ENCODE data around the gene NFATC1.
A peak's percentile ranks its signal among the peaks of the same experiment; 100 is the strongest.

The NFATC1 gene

DNA sequence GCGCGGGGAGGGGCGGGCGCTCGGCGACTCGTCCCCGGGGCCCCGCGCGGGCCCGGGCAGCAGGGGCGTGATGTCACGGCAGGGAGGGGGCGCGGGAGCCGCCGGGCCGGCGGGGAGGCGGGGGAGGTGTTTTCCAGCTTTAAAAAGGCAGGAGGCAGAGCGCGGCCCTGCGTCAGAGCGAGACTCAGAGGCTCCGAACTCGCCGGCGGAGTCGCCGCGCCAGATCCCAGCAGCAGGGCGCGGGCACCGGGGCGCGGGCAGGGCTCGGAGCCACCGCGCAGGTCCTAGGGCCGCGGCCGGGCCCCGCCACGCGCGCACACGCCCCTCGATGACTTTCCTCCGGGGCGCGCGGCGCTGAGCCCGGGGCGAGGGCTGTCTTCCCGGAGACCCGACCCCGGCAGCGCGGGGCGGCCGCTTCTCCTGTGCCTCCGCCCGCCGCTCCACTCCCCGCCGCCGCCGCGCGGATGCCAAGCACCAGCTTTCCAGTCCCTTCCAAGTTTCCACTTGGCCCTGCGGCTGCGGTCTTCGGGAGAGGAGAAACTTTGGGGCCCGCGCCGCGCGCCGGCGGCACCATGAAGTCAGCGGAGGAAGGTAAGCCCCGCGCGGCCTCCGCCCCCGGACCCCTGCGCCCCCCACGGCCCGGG lies at the start of gene NFATC1:
Gene NFATC1 (plus strand): TSS at position 170 of the 644 bp plus-strand sequence. CDS start 295 bp downstream, at position 465.
- peak; percentile 21 for DNase-seq

DNA sequence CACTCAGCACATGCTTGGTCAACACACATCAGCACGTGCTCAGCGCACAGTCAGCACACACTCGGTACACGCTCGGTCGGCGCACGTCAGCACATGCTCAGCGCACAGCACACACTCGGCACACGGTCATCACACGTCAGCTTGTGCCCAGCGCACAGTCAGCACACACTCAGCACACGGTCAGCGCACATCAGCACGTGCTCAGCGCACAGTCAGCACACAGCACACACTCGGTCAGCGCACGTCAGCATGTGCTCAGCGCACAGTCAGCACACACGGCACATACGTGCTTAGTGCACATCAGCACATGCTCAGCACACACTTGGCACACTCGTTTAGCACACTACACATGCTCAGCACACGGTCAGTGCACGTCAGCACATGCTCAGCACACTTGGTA lies 49.7 kb upstream of the NFATC1 start:
- no peak for DNase-seq

DNA sequence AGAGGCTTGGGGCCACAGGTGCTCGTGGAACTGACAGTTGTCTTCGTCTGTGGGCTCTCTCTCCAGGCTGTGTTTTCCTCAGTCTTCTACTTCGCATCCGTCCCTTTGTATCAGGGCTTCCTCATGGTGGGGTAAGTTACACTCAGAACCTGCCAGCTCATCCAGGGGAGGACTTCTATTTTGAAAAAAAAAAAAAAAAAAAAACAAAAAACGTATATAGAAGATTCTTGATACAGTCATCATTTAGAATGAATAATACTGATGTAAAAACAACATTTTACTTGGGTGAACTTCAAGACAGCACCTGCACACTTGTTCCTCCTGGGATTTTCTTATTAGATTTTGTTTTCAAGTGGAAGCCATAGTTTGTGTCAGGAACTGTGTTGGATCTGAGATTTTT lies 47.7 kb upstream of the NFATC1 start:
- no peak for DNase-seq

DNA sequence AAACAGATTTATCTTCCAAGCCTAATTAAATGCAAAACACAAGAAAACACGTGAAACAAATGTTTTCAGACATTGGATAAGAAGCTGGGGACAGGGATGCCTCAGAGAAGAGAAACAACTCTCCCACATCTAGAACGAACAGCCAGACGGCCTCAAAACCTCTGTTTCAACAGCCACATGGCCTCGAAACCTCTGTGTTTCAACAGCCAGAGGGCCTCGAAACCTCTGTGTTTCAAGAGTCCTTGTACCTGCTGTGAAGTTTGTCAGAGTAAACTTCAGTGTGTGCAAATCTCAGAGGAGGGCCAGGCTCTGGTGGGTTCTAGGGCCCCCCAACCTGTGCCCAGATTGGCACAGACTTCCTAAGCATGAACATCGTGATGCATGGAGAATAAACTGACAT lies 43.3 kb upstream of the NFATC1 start:
- DNase-seq, result no peak

DNA sequence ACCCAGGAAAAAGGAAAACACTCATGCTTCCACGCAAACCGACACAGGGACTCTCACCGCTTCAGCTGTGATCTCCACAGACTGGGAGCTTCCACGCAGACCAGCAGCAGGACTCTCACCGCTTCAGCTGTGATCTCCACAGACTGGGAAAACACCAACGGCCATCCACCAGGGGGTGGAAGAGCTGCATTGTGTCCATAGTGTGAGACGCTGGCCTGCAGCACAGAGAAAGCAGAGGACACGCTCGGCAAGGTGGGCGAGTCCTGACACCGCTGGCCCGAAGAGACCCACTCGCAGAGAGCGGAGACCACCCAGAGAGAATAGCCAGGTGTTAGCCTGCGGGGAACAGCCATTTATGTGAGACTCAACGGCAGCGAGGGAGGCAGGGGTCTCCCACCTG lies 42.5 kb upstream of the NFATC1 start:
- DNase-seq, result no peak

DNA sequence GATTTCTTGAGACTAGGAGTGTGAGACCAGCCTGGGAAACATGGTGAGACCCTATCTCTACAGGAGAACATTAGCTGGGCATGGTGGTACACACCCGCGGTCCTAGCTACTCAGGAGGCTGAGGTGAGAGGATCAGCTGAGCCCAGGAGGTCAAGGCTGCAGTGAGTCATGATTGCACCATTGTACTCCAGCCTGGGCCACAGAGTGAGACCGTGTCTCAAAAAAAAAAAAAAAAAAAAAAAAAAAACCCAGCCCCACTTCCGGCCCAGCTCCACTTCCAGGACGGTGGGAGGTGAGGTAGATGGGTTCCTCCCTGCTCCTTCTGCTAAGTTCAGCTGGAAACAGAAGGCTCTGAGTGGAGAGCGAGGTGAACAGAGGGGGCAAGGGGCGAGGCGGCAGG lies 41.4 kb upstream of the NFATC1 start:
- DNase-seq, result no peak

DNA sequence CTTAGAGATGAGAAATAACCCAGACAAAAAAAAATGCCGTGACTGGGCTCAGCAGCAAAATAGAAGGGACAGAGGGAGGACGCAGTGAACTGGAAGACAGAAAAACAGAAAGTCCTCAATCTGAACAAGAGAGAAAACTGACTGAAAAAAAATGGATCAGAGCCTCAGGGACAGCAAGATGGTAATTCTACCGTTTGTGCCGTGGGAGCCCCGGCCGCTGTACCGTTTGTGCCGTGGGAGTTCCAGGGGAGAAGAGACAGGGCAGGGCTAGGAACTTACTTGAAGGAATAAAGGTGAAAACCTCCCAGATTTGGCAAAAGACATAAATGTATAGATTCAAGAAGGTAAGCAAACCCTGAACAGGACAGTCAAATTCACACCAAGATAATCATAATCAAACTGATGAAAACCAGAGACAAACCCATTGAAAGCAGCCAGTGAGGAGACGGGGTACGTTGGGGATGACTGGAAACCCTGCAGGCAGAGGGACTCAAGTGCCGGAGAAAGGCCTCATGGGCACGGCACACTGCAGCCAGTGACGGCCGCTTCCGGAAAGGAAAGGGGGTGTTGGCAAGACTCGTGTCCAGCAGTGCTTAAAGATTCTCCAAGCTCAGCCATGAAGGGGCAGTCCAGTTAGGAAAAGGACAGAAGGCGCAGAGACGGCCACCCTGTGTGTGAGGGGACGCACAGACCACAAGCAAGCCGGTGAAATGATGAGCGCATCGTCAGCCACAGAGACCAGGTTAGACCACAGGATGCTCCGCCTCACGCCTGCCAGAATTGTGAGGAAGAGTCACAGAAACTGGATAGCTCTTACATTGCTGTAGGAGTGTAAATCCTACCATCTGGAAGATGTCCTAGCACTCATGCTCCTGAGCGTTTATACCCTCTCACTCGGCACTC lies 40.0 kb upstream of the NFATC1 start:
- DNase-seq, result no peak

DNA sequence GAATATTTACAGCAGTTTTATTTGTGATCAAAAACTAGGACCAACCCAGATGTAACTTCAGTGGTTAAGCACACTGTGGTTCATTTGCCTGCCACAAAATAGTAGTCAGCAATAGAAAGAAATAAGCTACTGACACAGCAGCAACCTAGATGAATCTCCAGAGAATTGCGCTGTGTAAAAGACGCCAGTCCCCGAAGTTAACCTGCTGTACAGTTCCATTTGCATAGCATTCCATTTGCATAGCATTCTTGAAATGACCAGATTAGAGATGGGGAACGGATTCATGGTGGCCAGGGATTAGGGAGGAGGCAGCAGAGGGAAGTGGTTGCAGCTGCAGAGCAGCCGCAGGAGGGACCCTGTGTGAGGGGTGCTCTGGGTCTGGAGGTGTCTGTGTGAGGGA lies 39.3 kb upstream of the NFATC1 start:
- DNase-seq, result no peak

DNA sequence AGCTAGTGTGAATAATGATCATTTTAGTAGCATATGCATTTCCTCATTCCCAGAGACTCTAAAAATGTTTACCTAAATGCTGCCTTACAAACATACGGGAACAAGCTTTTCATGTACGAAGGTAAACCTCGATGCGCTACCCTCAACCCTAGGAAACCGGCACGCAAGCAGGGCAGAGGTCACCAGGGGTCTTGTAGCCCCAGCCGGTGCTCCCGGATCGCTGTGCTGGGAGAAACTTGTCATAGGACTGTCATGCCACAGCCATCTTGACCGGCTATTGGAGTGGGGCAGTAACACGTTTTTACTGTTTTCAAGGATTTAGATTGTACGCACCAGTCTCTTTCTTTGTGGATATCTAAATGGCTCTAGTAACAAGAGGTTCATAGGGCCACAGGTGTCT lies 34.8 kb upstream of the NFATC1 start:
- no peak for DNase-seq

DNA sequence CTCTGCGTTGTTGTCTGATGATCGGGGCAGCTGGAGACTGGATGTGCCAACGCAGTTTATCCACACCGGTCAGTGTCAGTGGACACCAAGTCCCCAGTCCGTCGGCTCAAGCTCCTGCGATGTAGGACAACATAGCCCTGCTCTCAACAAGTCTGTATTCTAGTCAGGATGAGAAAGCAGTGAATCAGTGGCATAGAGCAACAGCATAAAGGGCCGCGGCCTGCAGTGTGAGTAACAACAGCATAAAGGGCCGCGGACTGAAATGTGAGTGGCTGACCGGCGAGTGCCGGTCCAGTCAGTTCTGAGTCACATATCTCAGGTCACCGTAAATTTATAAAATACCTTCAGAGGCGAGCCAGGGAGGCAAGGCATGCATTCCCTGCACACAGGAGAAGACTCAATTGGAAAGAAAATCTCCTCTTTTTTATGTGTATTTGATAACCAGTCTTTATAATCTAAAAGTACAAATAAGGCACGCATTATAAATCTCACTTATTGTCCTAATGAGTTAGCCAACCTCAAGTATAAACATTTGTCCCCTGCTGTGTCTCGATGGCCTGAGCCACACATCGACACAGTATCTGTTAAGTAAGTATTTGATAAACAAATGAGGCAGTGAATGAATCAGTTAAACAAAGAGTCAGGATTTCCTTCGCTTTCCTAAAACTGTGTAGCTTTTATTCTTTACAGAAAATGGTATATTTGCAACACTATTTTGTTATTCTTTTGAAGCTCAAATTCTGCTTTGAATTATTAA lies 33.8 kb upstream of the NFATC1 start:
- no peak for DNase-seq

DNA sequence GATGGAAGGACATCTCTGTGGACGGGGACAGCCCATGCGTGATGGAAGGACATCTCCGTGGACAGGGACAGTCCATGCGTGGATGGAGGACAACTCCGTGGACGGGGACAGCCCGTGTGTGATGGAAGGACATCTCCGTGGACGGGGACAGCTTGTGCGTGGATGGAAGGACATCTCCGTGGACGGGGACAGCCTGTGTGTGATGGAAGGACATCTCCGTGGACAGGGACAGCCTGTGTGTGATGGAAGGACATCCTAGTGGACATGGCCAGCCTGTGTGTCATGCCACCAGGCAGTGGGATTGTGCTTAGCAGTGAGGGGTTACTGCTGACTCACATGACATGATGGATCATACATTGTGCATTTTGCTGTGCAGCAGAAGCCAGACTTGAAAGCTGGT lies 30.0 kb upstream of the NFATC1 start:
- DNase-seq, result no peak

DNA sequence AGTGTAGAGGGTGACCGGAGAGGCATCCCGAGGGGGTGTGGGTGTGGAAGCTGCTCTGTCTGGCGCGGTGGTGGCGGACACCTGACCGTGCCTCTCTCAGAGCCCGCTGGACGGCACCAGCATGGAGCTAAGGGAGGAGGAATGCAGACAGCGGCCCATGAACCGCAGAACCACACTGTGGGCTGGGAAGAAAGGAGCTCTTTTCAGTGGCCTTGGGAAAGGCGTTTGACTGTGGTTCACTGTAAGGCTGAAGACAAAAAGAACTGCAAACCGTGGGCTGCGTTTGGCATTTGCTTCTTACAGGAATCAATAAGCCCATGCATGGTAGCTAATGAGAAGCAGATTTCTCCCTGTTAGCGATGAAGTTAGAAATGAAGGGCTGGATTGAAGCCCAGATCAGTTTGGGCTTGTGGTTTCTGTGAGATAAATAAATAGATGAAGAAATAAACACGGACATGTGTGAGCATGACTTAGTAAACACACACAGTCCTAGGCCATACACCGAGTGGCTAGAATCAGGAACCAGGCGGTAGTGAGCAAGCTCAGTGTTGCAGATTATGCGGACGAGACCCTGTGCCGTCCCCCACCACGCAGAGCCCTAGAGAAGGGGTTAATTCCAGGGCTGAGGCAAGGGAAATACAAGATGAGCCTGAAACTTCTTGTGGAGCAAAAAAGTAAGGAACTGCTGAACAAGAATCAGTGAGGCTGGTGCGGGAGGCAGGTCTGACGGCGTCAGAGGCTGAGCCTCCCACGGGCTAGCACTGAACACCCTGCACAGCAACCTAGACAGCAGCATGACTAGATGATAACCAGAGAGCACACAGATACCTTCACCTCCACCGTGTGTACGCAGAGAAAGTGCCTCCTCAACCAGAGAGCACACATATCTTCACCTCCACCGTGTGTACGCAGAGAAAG lies 29.3 kb upstream of the NFATC1 start:
- DNase-seq, result no peak

DNA sequence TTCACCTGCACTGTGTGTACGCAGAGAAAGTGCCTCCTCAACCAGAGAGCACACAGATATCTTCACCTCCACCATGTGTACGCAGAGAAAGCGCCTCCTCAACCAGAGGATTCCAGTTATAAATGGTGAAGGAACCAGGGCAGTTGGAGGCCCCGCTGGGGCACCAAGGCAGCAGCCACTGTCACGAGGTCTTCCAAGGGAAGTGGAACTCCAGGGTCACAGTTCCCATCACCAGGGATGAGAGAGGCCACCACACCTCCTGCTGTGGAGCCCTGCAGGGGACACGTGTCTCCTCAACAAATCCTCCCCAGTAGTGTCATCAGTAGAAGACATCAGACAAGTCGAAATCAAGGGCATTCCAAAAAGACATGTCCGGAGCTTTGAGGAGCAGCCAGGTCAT lies 28.2 kb upstream of the NFATC1 start:
- DNase-seq, result no peak

DNA sequence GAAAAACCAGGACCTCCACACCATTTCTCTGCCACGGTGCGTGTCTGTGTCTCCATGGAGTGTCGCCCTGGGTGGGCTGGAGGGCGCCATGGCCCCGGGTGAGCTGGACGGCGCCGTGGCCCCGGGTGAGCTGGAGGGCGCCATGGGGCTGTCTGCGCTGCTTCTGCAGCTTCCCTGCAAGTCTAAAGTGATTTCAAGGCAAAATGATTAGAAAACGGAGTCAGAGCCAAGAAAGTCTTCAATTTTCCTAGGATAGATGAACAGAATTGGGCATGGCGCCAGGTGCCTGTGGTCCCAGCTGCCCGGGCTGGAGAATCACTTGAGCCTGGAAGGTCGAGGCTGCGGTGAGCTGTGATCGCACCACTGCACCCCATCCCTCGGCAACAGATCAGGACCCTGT lies 27.7 kb upstream of the NFATC1 start:
- no peak for DNase-seq

DNA sequence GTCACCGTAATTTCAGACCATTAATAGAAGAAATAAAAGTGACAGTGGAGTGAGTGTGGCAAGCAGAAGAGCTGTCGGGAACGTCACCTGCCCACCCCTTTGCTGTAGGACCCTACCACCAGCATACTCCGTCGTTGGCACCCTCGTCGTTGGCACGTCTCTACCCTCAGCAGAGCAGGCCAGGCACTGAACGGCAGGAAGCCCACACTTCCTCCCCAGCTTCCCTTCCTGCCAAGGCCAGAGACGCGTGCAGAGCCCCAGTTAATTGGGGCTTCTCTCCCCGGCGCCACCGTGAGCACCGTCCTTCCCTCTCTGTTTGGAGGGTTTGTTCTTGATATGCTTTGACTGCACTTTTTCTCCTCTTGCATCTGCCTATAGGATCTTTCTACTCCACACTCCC lies 27.0 kb upstream of the NFATC1 start:
- peak; percentile 32 for DNase-seq

DNA sequence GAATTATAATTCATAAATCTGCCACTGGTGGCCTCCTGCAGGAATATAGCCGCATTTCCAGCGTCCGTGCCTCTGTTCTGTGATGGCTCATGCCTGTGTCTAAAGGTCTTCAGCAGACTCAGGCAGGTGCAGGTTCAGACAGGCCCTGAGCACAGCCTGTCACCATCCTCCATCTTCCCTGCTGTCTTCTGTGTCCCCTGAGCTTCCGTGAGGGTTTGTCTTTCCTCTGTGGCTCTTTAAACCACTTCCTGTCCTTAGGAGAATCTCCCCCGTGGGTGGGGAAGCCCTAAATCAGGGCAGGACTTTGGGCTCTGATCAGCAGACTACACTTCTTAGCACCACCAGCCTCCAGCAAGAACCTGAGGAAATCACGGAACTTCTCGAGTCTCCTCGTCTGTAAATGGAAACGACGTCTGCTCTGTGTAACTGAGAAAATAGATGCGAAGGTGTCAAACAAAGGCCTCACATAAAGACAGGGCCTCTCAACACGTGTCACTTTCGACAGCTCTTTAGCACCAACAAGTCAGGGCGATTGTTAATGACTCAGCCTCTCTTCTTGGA lies 24.1 kb upstream of the NFATC1 start:
- no peak for DNase-seq

DNA sequence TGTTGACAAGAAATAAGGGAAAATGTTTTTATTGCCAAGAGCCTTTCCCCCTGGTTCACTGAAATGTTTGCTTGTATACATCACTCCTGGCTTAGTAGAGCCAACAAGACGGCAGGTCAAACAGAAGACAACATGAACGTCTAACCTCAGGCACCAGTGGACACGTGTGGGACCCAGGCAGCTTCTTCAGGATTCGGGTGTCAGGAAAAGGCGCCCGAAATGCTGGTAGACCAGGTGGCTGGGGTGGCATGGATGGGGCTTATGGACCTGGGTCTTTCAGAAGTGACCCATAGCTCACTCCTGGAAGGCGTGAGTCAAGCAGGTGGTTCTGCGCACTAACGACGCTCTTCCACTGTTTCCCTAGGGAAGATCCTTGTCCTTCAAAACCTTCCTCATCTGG lies 23.3 kb upstream of the NFATC1 start:
- DNase-seq, result no peak

DNA sequence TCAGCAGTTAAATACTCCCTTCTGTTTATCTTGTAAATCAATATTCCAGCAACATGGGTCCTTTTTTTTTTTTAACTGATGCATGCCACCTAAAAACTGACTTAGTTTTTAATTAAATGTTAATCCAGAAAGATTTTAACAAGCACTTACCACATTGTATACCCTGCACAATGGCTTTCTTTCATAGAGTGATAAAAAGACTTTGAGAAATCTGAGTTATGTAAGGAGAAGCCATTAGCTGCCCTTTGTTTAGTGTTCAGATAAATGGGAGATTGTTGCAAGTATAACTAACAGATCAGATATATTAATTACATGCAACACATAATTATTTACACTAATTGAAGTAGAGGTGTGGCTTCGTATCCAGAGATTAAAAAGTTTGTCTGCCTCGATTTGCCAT lies 22.7 kb upstream of the NFATC1 start:
- DNase-seq, result no peak

DNA sequence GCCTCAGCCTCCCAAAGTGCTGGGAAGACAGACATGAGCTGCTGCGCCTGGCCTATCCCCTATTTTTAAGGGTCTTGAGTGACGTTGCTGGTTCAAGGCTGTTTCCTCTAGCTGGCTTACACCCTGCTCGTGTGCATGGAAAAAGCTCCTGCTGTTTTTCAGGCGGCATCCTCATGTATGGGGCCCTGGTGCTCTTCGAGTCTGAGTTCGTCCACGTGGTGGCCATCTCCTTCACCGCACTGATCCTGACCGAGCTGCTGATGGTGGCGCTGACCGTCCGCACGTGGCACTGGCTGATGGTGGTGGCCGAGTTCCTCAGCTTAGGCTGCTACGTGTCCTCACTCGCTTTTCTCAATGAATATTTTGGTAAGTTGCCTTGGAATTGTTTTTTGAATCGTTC lies 22.0 kb upstream of the NFATC1 start:
- no peak for DNase-seq

DNA sequence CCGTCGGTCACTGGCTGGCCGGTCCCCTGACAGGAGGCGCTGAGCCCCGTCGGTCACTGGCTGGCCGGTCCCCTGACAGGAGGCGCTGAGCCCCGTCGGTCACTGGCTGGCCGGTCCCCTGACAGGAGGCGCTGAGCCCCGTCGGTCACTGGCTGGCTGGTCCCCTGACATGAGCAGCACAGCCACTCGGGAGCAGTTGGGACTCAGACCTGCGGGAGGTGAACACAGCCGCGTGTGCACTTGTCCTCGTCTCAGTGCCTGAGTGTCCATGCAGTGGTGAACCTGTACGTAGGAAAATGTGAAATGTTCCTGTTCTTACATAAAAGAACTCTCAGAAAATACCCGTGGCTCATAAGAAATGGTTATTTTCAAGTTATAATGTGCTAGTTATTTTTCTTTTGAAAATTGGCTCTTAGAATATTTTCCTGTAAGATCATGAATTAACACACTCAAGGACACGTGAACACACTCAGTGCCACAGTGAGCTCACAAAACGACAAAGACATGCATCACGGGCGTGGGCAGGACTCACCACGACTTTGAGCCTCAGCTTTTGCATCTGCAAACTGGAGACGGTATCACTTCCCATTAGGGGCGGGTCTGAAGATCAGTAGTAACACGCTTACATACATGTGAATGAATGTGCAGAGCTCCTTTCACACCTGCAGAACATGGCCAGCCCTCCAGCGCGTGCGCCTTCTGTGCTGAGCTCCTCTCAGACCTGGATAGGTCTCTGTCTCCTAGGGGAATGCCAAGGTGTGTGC lies 21.1 kb upstream of the NFATC1 start:
- DNase-seq, result no peak

DNA sequence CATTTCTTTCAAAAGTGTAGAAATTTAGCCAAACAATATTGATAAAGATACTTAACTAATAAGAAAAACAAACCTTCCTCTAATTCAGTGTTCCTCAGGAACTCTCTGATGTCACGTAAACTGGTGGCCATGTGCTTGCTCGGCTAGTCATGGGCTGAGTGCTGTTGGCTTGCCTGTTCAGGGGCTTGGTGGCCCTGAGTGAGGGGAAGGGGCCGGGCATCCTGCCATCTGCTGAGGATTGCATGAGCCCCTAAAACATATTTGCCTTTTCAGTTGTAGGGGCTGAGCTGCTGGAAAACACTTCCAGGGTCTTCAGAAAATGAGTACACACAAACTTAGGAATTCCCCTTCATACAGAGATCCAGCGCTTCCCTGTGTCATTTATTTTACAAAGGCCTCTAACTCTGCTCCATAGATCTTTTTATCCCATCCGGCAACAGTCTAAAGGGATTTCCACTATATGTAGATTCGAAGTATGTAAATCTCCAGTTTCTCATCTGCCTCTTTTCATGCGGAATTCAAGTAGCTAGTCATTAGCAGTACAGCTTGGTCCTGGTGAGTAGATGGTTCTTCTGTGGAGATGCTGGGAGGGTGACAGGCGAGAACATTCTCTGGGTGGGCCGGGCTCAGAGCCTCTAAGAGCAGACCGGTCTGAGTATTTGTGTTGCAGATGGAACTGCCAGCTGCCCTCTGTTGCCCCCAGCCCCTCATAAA lies 20.1 kb upstream of the NFATC1 start:
- no peak for DNase-seq

All from GF-D8 (cell line).